Measurements from ENCODE around the gene AAMP.

The AAMP gene

DNA sequence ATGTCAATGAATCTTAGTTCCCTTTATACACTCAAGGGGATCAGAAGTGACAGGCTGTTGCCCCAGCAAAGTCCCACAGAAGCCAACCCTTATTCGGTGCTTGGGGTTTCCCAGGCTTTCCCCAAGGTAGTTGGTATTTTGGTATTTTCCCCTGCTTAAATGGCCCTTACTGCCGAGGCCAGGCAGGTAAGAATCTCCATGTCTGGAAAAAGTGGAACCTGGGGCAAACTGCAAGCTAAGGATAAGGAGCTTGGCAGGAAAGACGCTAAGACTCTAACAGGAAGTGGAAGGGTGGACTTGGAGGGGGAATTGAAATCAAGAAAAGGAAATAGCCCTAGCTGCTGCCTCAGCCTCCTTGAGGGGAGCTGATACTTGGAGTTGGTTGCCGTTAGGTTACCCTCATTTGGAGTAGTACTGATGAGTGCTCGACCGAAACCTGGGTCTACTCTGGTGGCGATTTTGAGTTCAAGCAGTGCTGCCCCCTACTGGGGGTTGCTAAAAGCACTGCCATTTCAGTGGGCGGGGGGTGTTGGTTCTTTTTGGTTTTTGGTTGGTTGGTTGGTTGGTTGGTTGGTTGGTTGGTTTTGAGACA is 12.5 kb downstream of the AAMP start:
- DNase-seq, result no peak

DNA sequence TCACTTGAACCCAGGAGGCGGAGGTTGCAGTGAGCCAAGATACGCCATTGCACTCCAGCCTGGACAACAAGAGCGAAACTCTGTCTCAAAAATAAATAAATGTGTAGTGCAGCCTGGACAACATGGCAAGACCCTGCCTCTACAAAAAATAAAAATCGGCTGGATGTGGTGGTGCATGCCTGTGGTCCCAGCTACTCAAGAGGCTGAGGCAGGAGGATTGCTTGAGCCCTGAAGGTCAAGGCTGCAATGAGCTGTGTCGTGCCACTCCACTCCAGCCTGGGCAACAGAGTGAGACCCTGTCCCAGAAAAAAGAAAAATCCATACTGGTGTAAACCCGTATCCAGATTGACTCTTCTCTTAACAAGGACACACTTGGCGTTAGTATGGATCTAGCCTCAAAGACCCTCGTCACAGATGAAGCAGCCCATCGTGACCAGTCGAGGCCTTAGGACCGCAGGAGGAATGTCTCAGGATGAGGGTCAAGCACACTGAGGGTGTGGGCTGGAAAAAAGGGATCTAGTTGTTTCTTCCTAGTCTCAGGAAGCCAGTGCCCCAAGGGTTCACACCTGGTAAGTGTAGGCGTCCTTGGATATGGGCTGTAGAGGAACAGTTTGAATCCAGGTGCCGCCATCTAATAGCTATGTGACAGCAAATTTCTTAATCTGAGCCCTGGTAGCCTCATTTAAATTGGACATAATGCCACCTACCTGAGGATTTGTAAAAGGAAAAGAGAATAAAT is 13.2 kb downstream of the AAMP start:
- DNase-seq, result no peak

DNA sequence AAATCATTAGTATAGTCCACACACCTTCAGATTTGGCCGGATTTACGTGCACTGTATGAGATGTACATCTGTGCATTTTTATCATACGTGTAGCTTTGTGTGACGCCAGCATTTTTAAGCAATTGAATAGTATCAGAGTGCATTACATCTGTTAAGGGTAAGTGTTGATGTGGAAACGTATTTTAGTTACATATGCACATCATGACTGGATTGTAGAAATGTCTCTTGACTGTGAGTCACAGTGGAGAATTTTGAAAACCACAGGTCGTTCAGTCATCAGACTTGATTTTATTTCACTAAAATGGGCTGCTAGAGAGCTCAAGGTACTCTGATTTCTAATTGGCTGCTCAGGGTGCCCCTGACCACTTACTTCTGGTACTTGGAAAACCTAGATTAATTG is 14.5 kb downstream of the AAMP start:
- DNase-seq, result no peak

DNA sequence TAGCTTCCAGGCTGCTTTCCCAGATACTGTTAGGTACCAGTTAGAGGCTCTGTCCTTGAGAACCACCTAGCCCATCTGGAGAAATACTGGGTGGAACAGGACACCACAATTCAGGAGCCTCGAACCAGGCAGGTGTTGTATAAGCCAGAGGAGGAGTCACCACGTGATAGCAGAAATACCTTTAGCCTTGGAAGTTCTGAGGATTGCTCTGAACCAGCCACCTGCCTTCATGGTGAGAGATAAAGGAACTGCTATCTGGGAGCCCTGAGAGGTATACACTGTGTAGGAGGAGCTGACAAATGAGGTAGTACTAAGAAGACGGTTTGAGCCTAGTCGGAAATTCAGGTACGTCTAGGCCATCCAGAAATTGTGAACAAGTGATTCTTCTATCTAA is 16.7 kb downstream of the AAMP start:
- no peak for DNase-seq

DNA sequence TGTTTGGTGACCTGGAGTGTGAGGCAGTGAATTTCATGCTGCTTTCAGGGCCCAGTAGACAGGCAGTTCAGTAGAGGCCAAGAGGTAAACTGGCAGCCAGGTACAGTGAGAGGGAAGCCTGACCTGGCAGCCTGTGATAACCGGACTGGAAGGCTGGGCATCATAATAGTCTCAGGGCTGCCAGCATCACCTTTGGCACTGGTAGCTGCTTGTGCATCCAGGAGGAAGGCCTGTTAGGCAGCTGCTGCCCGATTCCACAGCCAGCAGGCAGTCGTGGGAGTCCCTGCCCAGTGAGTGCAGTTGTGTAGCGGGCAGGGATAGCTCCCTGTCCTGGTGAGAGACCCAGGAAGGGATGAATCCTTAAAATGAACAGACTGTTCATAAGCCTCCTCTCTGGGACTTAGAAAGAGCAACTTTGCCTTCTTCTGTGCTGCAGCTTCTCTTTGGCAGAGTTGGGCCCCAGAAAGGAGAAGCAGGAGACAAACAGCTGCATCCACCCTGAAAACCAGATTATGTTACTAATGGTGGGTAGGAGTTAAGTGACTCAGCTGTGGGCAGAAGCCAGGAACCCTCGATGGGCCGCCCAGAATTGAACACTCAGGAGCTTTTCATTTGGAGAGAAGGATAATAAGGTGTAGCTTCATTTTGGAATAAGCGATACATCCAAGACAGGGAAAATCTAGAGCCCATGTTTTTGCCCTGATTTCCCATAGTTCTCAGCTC is 17.3 kb downstream of the AAMP start:
- no peak for DNase-seq

DNA sequence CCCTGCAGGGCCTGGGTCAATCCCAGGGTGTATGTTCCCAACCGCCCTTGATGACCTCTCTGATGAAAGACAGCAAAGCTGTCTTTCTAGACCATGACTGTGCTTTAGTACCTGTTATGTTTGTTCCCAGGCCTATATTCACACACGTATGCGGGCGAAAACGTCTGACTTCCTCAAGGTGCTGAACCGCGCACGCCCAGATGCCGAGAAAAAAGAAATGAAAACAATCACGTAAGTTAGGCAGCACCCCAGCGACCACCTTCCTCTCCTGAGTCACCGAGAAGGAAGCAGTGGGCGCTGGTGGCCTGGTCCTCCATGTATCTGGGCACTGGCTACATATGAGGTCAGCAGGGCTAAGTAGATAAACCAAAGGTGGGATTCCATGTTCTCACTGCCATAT is 20.2 kb downstream of the AAMP start:
- no peak for DNase-seq

DNA sequence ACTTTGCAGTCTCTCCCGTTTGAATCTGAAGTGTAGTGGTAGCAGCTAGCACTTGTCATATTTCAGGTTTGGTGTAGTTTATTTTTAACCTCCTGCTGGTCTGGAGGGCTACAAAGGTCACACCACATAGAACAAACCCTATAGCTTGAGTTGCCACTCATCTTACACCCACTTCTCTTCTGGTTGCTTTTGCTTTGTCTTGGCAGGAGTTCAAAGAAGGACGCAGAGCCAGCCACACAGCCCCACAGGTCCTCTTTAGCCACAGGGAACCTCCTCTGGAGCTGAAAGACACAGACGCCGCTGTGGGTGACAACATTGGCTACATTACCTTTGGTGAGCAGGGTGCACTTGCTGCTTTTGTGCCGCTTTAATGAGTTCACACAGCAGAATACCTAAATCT is 24.7 kb downstream of the AAMP start:
- no peak for DNase-seq

DNA sequence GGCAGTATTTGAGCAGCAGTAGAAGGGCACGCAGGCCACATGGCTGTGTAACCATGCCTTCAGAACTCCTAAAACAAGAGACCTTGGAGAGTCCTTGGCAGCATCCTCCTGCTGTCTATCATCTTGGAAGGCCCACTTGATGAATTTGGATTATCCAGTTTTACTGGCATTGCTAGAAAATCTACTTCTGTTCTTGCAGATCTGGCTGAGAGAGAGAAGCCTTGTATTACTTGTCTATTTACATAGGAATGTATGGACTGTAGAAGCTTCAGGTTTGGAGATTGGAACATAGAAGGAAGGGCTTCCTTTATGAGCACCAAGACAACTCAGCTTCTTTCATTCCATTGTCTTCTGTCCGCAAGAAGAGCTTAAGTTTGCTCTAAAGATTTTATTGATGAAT is 25.3 kb downstream of the AAMP start:
- DNase-seq, result no peak

DNA sequence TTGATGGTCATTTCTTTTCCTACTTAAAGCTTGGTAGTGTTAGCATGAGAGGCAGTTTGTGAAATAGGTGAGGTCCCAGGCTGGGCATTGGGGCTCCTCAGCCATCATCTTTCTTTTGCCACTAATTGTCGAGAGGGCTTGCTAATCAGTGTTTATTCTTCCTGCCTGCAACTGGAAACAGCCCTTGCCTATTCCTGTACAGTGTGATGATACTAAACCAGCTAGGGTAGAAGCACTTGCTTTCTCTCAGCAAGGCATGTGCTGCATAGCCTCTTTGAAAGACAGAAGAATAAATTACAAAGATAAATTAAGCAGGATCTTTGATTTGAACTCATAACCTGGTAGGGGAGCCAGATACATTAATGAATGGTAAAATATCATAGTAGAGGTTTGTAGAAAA is 25.7 kb downstream of the AAMP start:
- DNase-seq, result no peak

DNA sequence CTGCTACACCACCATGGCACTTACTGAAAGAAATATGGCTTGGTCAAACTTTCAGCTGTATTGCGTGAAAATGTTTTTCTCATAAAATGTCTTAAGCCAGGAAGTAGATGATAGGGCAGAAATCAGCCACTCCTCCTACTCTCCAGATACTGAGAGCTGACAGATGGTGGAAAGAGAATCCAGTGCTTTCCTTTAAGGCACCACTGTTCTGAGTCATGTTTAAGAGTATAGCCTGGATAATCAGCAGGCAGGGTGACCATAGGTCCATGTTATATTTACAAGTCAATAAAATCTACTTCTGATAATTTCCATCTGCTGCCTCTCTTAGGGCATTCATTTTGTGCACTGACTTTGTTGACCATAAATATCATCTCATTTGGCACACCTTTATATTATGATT is 31.1 kb downstream of the AAMP start:
- DNase-seq, result no peak

DNA sequence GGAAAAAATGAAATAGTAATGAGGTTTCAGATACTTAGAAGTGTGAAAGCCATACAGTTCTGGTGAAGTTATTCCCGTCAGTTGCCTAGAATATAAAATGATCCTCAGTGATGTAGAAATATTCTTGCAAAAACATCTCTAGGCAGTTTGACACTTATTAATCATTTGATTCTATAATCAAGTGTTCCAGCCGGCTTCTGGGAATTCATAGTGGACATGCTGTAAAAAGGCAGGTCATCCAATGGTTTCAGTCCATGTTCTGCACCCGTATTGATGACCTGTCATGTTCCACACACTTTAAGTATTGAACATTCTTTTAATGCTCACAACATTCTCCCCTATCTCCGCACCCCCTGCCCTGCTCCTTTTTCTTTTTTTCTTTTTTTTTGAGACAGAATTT is 33.1 kb downstream of the AAMP start:
- no peak for DNase-seq

DNA sequence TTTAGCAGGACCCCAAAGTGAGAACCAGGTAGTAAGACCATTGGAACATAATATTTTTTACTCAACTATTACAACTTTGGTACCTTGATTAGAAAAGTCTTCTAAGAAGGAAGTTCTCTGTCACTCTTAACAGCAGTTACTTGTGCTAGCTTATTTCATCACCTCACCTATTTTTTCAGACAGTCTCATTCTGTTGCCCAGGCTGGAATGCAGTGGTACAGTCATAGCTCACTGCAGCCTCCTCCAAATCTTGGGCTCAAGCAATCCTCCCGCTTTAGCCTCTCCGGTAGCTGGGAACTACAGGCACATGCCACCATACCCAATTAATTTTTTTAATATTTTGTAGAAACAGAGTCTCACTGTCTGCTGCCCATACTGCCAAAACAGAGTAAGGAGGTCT is 34.9 kb downstream of the AAMP start:
- DNase-seq, result no peak

DNA sequence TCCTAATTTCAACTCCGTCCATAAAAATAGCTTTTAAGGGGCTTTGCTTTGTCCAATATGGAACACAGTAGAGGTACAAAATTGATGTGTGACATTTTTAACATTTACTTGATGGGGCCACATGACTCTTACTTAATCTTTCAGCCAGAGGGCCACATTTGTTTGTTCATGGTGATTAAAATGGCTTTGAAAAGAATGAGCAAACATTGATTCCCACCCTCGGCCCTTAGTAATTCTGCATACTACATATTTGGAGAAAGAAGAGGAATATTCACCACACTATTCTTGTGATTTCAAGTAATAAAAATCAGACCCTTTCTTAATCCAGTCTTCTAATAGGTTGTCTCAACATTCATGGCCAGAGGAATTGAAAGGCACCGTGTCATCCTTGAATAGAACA is 35.4 kb downstream of the AAMP start:
- DNase-seq, result no peak

DNA sequence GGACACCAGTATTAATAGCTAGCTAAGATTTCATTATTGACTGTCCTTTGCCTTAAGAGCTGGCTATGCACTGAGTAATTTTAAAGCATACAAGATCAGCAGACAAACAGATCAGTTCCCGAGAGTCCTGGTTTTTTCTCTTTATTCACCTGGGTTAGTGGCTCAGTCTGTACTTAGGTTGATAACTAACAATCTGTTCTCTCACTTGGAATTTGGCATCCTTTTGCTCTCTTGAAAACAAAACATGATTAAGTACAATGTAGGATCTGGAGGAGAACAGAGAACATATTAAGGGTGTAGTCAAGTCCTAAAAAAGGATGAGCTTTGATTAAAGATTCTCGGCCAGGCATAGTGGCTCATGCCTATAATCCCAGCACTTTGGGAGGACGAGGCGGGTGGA is 36.4 kb downstream of the AAMP start:
- no peak for DNase-seq

DNA sequence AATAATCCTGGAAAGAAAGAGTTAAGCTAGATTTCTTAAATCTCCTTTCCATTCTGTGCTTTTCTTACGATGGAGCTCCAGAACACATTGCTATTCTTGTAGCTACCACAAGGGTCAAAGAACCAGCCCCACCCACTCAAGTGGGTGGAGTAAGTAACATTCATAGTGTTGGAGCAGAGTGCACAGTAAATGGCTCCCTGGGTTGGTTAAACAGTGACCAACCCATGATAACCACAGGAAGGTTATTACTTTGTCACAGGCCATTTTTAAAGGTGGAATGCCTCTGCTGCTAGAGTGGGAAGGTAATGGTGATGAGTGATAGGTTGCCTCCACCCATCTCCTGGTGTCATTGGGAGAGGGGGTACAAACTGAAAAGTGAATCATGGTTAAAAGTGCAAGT is 39.1 kb downstream of the AAMP start:
- DNase-seq, result no peak

DNA sequence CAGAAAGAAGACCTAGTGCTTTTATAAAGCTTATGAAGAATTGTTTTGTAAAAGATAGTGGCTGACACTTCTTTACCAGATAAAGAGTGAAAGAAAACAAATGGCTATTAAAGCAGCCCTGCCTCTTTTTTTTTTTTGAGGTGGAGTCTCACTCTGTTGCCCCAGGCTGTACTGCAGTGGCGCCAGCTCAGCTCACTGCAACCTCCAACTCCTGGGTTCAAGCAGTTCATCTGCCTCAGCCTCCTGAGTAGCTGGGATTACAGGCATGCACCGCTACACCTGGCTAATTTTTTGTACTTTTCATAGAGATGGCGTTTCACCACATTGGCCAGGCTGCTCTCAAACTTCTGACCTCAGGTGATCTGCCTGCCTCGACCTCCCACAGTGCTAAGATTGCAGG is 40.1 kb downstream of the AAMP start:
- DNase-seq, result no peak

DNA sequence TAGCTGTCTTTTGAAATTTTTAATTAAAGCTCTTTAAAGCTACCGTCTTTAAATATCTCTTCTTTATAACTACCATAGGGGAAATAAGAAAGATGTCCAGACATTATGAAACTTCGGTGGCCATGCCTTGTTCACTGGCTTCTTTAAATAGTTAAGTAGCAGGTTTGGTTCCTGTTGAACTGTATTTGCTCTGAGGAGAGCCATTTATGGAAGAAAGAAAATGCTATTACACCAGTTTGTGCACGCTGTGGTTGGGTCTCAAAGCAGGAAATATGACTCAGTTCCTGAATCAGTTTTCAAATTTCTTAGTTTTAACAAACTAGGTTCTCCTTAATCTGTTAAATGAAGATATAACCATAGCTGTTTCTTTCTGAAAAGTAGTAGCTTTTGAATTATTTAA is 40.7 kb downstream of the AAMP start:
- no peak for DNase-seq

DNA sequence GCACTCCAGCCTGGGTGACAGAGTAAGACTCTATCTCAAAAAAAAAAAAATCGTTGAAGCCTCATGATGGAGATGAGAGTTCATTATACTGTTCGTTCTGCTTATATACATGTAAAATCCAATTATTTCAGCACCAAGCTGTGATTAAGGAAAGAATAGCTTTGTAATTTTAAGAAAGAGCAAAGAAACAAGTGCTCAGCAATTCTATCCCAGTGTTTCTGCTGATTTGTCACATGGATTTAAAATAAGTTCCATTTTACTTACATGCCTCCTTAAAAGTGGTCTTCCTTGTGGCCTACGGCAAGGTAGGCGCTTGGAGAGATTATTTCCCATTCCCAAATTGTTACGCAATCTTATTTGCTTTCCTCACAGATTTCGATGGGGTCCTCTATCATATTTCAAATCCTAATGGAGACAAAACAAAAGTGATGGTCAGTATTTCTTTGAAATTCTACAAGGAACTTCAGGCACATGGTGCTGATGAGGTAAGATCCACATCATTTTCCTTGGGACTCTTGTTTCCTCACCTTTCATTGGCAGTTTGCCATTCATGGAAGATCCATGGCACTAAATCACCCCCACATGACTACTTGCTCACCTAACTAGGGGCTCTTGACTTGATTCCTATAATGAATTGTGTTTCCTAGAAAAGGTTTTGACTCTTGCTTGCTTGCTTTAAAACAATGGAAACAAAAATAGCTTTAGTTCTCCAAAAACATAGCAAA is 41.4 kb downstream of the AAMP start:
- no peak for DNase-seq

DNA sequence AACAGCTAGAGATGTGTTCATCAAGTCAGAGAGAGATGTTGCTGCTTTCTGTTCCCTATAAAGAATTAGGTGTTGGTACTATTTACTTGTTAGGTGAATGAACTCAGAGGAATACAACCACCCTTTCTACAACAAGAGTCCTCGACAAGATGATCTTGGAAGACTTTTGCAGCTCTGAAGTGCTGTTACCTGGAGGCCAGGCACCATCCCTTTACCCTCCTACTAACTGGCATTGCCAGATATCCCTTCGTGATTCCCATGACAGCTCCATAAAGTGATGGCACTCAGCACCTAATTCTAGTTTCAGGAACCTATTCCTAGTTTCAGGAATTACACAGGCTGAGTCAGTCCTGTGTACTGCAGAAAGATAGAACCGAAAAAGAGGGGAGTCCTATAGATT is 43.0 kb downstream of the AAMP start:
- DNase-seq, result no peak

DNA sequence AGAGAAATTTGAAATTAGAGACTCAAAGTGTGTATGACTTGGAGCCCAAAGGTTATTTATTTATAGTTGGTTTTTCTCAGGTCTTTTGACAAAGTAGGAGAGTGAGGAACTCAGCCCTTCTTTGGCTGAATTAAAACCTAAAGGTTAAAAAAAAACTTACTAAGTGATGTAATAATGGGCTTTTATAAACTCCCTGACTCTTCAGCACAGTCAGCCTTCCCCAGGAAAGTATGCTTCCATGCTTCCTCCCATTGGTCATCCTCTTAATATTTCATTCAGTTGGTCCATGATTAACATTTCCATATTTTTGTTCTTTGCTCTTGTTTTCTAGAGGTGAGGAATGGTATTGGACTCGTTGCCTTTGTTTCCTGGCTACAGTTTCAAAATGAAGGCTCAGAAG is 45.8 kb downstream of the AAMP start:
- DNase-seq, result no peak

DNA sequence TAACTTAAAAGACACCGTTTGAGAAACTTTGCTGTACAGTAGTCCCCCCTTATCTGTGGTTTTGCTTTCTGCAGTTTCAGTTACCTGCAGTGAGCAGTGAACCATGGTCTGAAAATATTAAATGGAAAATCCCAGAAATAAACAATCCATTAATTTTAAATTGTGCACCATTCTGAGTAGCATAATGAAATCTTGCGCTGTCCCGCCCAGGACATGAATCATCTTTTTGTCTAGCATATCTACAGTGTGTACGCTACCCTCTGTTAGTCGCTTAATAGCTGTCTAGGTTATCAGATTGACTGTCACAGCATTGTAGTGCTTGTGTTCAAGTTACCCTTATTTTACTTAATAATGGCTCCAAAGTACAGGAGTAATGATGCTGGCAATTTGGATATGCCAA is 46.9 kb downstream of the AAMP start:
- DNase-seq, result no peak

DNA sequence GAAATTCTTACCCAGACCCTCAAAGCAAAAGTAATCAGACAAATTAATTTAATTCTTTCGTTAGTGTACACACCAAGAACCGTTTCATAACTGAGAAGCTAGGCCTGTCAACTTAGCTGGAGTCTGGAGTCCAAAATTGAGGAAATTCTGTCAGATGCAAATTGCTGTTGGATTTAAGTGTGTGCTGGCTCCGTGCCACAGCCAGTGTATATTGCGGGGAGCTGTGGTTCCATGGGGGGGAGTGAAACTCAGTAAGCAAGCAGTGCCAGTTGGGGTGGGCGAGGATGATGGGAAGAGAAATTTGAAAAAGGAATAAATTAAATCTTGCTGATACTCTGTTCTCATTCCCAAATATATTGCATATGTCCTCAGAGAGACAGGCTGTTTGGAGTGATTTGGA is 48.9 kb downstream of the AAMP start:
- DNase-seq, result no peak

DNA sequence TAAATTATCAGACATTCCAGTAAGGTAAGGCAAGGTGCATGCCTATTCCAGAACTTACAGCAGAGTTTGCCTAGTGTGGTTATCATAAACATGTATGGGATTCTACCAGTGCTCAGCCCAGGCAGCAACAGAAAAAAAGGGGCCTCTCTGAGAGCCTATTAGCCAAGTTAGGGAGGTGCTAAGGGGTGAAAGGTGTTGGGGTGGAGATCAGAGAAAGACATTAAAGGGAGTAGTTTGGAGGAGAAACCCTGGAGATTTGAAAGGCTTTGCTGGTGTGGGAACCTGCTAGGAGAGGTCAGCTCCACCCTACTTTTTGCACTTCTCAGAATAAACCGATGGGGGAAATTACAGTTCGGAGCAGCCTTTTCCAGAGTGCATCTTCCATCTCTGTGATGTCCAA is 50.0 kb downstream of the AAMP start:
- no peak for DNase-seq
